Activated CD4-positive, alpha-beta T cell treated with anti-CD3 and anti-CD28 coated beads, Interleukin-2, amount 50 U/mL, for 4 hours (primary cell): ENCODE results near the gene NGEF.

ENCODE experiments used
- DNase-seq, 2 experiments: peaks; one replicate each; pipeline ENCODE4 v3.0.0-alpha.2; 2020

Gene NGEF

DNA sequence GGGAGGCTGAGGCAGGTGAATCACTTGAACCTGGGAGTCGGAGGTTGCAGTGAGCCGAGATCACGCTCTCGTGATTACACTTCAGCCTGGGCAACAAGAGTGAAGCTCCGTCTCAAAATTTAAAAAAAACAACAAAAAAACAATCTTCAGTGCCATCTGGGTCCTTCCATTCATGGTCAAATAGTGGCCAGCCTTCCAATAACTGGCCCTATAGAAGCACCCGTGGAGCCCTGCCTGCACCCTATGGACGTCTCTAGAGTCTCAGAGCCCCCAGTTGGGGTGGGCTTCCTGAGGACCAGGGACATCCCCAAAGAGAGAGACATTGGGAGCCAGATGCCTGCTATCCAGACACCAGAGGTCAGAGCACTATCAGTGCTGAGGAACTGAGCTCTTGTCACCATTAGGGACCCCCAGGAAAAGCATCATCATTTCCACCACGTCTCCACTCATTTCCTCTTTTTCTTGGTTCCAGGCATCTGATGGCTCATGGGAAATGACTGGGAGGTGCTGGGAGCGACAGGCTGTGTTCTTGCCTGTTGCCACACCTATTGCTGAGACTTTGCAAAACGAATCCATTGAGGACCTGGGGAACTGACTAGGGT is 28.8 kb upstream of the NGEF start:
- no peak for DNase-seq

GRCh38 chr2:233040571-233040970 is 27.5 kb upstream of the NGEF start:
- no peak for DNase-seq

DNA sequence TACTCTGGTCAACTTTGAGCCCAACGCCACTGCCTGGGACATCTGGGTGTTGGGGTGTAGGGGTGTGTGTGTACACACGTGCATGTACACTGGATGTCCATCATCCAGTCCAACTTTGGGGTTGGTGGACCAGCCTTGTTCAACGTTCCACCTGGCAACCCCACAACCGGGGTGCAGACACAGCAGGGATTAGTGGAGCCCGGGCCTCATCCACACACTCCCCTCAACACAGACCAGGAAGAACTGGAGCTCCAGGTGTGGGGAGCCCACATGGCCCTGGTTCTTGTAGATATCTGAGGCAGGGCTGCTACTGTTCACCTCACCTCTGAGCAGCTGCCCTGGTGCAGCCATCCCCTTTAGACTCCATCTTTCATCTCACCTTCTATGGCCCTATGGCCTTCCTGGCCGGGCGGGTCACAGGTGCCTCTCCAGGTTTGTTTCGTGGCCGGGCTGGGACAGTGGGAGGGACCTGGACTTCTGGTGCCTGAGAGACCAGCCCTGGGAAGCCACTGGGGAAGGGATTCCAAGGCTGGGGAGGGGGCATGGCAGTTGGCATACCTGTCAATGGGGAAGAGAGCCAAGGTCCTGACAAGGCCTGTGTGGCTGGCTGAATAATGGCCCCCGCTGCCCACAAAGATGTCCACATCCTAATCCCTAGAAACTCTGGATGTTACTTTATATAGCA is 26.9 kb upstream of the NGEF start:
- no peak for DNase-seq

DNA sequence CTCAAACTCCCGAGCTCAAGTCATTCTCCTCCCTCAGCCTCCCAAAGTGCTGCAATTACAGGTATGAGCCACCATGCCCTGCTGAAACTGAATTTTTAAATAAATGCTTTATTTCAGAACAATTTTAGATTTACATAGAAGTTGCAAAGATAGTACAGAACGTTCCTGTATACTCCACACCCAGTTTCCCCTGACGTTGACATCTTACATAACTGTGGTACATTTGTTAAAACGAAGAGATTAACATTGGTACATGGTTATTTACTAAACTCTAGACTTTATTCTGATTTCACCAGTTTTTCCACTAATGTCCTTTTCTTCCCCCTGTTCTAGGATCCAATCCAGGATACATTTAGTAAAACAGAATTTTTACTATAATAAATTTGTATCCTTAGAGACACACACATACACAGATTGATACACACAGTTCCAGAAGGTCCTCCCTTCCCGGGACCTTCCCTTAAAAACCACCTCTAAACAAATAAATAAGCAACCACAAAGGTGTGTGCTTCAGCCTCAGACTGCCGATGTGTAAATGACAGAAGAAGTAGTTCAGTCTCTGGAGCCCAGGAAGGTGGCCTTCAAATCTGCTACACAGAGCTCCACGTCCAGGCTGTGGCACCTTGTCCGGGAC is 26.3 kb upstream of the NGEF start:
- DNase-seq, result no peak

- DNase-seq, result no peak
Measured at GRCh38 chr2:233037078-233037477, 24.0 kb upstream of the NGEF start.

GRCh38 chr2:233036162-233036838 is 23.2 kb upstream of the NGEF start:
- no peak for DNase-seq

DNA sequence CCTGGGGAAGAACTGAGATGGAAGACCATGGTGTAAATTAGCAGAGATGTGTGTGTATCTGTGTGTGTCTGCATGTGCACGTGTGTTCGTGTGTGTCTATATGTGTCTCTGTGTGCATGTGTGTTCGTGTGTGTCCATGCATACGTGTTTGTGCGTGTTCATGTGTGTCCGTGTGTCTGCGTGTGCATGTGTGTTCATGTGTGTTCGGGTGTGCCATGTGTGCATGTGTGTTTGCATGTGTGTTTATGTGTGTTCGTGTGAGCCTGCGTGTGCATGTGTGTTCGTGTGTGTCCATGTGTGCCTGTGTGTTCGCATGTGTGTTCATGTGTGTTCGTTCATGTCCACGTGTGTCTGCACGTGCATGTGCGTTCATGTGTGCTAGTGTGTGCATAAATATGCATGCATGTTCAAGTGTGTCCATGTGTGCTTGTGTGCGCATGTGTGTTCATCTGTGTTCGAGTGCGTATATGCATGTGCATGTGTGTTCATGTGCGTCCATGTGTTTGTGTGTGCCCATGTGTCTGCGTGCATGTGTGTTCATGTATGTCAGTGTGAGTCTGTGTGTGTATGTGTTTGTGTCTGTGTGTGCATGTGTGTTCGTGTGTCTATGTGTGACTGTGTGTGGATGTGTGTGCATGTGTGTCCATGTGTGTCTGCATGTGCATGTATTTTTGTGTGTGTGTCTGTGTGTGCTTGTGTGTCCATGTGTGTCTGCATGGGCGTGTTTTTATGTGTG is 22.5 kb upstream of the NGEF start:
- no peak for DNase-seq

- no peak for DNase-seq
Measured at GRCh38 chr2:233034091-233034882, 21.2 kb upstream of the NGEF start.

DNA sequence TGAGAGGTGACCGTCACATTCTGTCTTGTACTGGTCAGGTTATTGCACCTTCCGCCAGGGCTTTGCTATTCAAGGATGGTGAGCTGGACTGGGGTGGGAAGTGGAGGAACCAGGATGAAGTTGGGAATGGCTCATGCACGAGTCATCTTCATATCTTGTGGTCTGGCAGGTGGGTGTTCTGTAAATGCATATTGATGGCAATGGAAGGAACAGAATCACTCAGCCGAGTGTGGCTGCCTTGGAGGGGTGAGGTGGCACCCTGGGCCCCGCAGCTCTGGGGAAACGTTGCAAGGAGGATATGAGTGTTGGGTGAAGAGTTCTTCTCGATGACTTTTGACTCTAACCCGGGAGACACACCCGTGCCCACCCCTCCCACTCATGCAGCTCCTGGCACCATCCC is 20.6 kb upstream of the NGEF start:
- no peak for DNase-seq

- no peak for DNase-seq
Measured at GRCh38 chr2:233032551-233033320, 19.7 kb upstream of the NGEF start, which contains the start of gene NEU2. NEU2 (plus strand) TSS chr2:233032672; CDS start chr2:233032672, 0 bp downstream.

- no peak for DNase-seq
Measured at GRCh38 chr2:233031556-233032500, 18.8 kb upstream of the NGEF start.

DNA sequence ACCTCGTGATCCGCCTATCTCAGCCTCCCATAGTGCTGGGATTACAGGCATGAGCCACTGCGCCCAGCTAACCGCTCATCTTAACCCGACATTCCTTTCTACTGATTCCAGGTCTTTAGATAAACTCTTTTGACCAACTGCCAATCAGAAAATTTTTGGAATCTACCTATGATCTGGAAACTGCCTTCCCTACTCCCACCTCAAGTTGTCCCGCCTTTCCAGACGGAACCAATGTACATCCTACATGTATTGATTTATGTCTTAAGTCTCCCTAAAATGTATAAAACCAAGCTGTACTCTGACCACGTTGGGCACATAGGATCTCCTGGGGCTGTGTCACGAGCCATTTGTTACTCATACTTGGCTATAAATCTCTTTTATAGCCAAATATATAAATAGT is 16.3 kb upstream of the NGEF start:
- no peak for DNase-seq

GRCh38 chr2:233026198-233026813 is 13.2 kb upstream of the NGEF start:
- no peak for DNase-seq

GRCh38 chr2:233025706-233026105 is 12.7 kb upstream of the NGEF start:
- DNase-seq, result no peak

- no peak for DNase-seq
Measured at GRCh38 chr2:233023761-233024410, 10.8 kb upstream of the NGEF start.

DNA sequence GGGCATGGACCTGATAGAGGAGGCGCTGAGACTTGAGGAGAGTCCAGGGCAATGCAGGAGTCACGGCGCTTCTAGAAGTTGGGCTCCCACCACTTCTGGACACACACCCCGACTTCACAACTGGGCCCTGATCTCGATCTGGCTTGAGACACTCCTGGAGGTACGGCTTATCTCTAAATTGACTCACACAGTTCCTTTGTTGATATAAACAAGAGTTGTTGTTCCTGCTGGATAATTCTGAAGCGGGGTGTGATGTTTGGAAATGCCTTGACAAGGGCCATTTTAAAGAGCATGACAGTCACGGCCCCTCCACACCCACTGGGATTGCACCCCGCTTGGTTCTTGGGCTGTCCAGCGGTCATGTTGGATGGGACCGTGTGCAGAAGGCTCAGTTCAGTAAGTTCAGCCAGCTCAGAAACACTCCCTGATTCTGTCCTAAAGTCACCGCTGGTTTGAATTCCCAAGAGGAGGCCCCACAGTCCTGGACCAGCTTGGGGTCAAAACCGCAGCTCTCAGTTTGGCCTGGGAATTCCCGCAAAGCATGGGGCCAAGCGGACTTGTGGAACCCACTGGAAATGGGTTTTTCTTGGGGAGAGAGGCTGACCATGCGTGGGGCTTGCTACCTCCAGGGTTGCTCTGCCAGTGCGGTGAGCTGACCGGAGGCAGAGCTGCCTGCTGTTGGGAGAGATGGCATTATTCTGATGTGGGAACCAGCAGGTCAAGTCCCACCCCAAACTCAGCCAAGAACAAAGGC is 10.1 kb upstream of the NGEF start:
- DNase-seq, result no peak

- no peak for DNase-seq
Measured at GRCh38 chr2:233022561-233022960, 9.5 kb upstream of the NGEF start.

GRCh38 chr2:233021771-233022170 is 8.7 kb upstream of the NGEF start:
- DNase-seq, result no peak
